H1 (cell line): Measurements from ENCODE around the gene CTSS. TPM values are rescaled to one million over a fixed set of nuclear protein-coding genes. Genes with fewer than 3 reads are reported as not detected.

ENCODE experiments used
- CHD7 ChIP-seq: fragments of 300-600 bp; sonication (generic); IDR thresholded peaks from 2 replicates; pipeline ENCODE4 v1.7.1; 2012; ENCODE audit warnings: low read length, moderate library complexity, mild to moderate bottlenecking, inconsistent platforms; ENCODE audit not compliant: insufficient replicate concordance
- E2F6 ChIP-seq: IDR thresholded peaks from 2 replicates; pipeline ENCODE4 v1.6.1; 2012; ENCODE audit warnings: inconsistent platforms
- GABPA ChIP-seq: IDR thresholded peaks from 2 replicates; pipeline ENCODE4 v1.6.1; 2011; ENCODE audit warnings: mild to moderate bottlenecking, low read length, moderate library complexity, borderline replicate concordance; ENCODE audit not compliant: insufficient read depth
- JUND ChIP-seq: IDR thresholded peaks from 2 replicates; pipeline ENCODE4 v1.6.1; 2011; ENCODE audit warnings: mild to moderate bottlenecking, improper control_type of control experiment, low read length
- SIN3A ChIP-seq, 2 experiments: IDR thresholded peaks in 1 of 2; conservative IDR thresholded peaks in 1 of 2; 2 replicates each; pipeline ENCODE4 v1.6.1; 2011 to 2012; ENCODE audit warnings: low read length in 2 of 2, improper control_type of control experiment in 1 of 2, low read depth in 1 of 2, mild to moderate bottlenecking in 1 of 2
- TAF1 ChIP-seq: IDR thresholded peaks from 2 replicates; pipeline ENCODE4 v1.6.1; 2011; ENCODE audit warnings: mild to moderate bottlenecking, low read depth, low read length
- TCF12 ChIP-seq: IDR thresholded peaks from 2 replicates; pipeline ENCODE4 v1.6.1; 2011; ENCODE audit warnings: low read depth, mild to moderate bottlenecking, low read length
- TEAD4 ChIP-seq: IDR thresholded peaks from 2 replicates; pipeline ENCODE4 v1.6.1; 2012; ENCODE audit warnings: low read depth, low read length, inconsistent platforms, mixed read lengths
- polyA plus RNA-seq, 7 experiments: library from polyadenylated mRNA; depleted of rRNA in 3 of 7; stranded (reverse) in 5 of 7; unstranded in 2 of 7; fragments of >200 nt in 5 of 7; fragments of 200-250 nt in 2 of 7; gene quantifications; 1 replicate in 5 of 7; 2 replicates in 1 of 7; 4 replicates in 1 of 7; pipeline versions ENCODE4 v1.2.1 to v1.2.3, GENCODE V29; 2011 to 2013; ENCODE audit warnings: missing spikeins in 2 of 7, mixed read lengths in 2 of 7
- total RNA-seq: library from RNA; stranded (reverse); fragmentation: NEBNext Ultra II Directional; extraction: Animal tissue kit (Norgen Biotek cat#: 25700); gene quantifications from 2 replicates; pipeline ENCODE4 v1.2.1, GENCODE V29; 2021

Gene CTSS
- total and polyA plus RNA-seq, 2 of the 8 experiments (the other 6 are each of a cell fraction or from before 2014, with no cell fraction given) = not detected

- TF ChIP-seq CHD7 (no peak), SIN3A (conservative IDR thresholded peaks at IDR 0.05 in 1 of 2, IDR thresholded peaks at IDR 0.05 in 1 of 2; ENCODE audit: low read depth in 1 of 2, low read length in 2 of 2) (no peak), TEAD4 (no peak), JUND (no peak), E2F6 (no peak), TAF1 (no peak), GABPA (no peak), TCF12 (no peak)
Observed at GRCh38 chr1:150787455-150787854, 21.9 kb upstream of the CTSS start (continued).
